HG02943 (cell line): ENCODE results near the gene NDOR1.
A peak's percentile ranks its signal among the peaks of the same experiment; 100 is the strongest.
"Not testable (repeated sequence)": the region's sequence is repeated elsewhere in the genome, so short reads cannot be mapped to it uniquely, and the experiment has no call there.

Source experiments
- ATAC-seq: cut with Tn5 transposase; IDR thresholded peaks from one replicate; pipeline ENCODE4 v1.9.1; 2021; ENCODE audit warnings: mild to moderate bottlenecking, low read depth, moderate library complexity; ENCODE audit not compliant: unreplicated experiment

Gene NDOR1

DNA sequence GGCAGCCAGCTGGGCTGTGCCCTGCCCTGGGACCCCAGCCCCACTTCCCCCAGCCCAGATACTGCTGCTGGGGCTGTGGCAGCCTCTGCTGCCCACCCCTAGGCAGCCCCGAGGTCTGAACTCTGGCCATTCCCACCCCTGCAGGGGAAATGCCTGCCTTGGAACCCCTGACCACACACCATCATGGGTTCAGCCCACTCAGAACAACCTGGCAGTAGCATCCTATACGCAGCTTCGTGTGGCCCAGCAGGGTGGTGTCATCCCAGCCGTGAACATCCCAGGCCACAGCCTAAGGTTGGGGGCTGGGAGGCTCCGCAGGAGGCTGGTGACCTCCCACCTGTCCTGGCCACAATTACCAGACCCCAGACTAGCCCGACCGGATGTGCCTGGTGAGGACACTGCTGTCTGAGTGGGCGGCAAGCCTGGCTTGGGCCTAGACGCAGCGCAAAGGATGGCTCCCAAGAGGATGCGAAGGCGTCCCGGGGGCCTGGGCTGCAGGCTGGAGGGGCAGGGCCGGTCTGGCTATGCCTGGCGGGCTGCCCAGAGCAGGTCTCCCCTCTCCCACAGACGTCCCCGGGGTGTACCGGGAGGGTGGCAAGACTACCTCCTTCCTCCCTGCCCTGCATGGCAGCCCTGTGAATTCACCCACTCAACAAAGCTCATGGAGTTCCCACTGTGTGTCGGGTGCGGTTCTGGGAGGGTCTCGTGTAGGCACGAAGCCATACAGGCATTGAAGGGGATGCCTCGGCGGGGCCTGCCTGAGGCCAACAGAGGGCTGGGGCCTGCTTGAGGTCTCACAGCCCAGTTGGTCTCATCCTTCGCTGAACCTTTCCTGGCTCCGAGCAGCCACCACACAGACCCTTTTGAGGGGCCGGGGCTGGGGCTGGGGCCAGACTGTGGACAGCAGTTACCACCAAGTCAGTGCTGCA, 23.7 kb downstream of the NDOR1 start:
- no peak for ATAC-seq

GRCh38 chr9:137229903-137230704, 24.6 kb downstream of the NDOR1 start:
- ATAC-seq, result no peak

- no peak for ATAC-seq
Measured at GRCh38 chr9:137230705-137231371, 25.3 kb downstream of the NDOR1 start, which contains the start of gene SLC34A3. SLC34A3 (plus strand) TSS chr9:137230901; CDS start chr9:137231703, 802 bp downstream.

DNA sequence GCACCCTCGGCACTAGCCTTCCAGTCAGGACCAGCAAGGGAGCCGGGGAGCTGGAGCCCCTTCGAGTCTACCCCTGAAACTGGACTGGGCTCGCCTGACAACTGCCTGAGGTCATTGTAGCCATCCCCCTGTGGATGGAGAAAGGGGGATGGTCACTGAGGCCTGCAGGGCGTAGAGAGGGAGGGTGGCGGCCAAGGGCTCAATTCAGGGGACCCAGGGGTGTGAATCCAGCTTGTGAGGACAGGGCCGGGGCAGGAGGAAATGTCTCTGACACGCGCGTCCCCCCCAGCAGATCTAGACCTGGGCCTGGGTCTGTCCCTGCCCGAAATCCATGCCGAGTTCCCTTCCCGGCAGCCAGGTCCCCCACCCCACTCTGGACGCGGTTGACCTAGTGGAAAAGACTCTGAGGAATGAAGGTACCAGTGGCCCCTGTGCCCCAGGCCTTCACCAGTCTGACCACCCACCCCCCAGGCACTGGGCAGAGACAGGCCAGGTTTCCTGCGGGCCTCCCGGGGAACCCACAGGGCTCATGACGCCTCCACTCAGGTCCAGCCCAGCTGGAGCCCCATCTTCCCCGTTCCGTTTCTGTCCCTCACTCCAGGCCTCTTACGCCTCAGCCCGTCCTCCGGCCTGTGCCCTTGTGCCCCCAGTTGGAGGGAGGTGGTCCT, 26.0 kb downstream of the NDOR1 start:
- no peak for ATAC-seq

DNA sequence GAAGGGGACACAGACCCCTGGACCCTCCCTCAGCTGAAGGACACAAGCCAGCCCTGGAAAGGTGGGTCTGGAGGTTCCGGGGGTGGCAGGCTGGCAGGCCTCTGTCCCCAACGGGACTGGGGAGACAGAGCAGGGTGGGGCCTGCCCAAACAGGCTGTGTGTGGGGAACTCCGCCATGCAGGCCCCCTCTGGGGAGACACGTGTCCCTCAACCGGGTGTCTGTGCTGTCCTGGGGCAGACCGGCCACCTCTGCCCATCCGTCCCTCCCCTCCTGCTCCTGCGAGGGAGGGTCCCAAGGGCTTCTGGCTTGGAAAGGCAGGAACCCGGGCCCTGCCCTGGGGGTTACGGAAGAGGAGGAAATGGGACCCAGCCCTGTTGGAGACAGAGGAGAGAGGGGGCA, 26.6 kb downstream of the NDOR1 start:
- no peak for ATAC-seq

DNA sequence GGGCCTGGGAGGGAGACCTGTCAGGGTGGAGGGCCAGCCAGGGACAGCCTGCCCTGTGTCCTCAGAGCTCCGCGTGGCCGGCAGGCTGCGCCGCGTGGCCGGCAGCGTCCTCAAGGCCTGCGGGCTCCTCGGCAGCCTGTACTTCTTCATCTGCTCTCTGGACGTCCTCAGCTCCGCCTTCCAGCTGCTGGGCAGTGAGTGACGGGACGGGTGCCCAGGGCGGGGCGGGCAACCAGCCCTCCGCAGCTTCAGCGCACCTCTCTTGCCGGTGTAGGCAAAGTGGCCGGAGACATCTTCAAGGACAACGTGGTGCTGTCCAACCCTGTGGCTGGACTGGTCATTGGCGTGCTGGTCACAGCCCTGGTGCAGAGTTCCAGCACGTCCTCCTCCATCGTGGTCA, 27.0 kb downstream of the NDOR1 start:
- ATAC-seq, result no peak

DNA sequence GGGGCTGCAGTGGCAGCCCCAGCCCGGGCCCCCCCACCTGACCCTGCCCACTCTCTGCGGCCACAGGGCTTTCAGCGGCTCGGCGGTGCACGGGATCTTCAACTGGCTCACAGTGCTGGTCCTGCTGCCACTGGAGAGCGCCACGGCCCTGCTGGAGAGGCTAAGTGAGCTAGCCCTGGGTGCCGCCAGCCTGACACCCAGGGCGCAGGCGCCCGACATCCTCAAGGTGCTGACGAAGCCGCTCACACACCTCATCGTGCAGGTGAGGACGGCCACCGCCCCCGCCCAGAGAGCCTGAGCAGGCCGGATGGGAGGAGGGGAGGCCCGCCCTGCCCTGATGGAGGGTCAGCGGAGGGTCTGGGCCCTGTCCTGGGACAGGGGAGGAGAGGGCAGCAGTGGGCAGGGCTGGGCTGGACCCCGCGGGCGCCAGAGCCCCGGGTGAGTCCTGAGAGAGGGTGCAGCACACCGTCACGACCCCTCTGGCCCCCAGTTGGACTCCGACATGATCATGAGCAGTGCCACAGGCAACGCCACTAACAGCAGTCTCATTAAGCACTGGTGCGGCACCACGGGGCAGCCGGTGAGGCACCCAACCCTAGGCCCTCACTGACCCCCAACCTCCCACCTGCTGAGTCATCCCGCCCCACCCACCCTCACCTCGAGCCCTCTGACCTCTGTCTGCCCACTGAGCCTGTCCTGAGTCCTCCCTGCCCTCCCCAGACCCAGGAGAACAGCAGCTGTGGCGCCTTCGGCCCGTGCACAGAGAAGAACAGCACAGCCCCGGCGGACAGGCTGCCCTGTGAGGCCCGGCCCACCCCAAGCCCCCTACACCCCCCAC, 27.9 kb downstream of the NDOR1 start:
- no peak for ATAC-seq

- ATAC-seq, result no peak
Measured at GRCh38 chr9:137234055-137234697, 28.7 kb downstream of the NDOR1 start.

DNA sequence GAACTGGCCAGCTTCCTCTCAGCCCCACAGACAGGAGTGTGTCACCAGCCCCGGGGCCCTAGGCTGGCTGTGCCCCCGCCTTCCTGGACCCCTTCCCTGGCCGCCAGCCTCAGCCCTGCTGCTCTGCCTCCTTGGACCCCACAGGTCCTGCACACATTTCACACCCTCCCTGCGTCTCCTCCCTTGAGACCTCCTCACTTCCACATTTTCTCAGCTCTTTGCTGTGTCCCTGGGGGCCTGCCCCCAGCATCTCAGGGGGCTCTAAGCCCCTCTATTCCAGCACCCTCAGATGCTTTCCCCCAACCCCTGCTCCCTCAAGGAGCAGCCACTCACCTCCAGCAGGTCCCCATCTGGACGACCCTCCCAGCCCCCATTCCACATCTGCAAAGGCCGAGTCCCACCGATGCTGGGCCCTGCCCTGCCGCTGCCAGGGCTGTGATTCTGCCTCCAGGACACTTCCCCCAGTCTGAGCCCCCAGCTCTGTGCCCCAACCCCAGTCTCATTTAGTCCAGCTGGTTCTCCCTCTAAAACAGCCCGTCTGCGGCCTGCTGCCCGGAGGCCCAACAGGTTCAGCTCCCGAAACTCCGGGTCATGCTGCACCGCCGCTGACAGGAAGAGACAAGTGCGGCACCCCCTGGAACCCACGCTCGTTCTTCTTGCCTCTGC, 29.4 kb downstream of the NDOR1 start:
- no peak for ATAC-seq

DNA sequence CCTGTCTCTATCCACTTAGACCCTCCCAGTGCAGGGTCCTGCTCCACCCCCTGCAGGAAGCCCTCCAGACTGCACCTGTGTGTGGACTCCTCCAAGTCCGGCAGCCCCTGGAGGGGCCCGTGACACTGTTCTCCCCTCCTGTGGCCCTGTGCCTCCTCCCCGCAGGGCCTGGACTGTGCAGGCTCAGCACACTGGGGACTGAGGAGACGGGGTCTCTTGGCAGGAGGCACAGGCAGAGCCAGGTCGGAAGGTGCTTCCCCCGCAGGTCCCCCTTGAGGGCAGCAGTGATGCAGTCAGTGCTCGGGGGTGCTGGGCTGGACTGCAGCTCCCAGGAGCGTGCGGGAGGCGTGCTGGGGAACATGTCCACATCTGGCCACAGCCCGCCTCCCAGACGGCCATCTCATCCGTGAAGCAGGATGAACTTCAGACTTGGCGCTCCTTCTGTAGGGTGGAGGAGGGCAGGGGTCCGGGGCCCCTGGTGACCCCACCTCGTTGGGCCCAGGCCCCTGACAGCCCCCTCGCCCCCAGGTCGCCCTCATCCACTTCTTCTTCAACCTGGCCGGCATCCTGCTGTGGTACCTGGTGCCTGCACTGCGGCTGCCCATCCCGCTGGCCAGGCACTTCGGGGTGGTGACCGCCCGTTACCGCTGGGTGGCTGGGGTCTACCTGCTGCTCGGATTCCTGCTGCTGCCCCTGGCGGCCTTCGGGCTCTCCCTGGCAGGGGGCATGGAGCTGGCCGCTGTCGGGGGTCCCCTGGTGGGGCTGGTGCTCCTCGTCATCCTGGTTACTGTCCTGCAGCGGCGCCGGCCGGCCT, 30.1 kb downstream of the NDOR1 start:
- no peak for ATAC-seq

GRCh38 chr9:137236238-137236935, 30.9 kb downstream of the NDOR1 start:
- ATAC-seq, result no peak

DNA sequence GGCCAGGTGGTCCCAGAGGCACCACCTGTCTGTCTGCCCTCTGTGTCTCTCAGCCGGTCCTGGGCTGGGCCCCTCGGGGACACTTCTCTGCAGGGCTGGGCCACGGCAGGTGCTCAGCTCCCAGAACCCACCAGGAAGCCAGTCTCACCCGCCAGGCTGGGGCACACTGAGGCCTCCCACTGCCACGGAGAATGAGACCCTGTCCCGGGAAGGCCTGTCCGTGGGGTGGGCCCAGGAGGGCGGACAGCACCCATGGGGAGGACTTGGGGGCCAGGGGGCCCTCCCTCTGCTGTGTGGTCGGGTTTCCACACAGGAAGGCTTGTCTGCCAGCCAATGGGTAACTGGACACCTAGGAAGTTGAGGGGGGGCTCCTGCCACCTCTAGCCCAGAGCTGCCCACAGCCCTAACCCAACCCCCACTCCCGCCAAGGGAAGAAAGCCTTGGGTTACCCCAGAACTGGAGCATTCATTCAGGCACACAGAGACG, 31.5 kb downstream of the NDOR1 start:
- no peak for ATAC-seq

GRCh38 chr9:137237759-137238726, 32.5 kb downstream of the NDOR1 start:
- no peak for ATAC-seq

DNA sequence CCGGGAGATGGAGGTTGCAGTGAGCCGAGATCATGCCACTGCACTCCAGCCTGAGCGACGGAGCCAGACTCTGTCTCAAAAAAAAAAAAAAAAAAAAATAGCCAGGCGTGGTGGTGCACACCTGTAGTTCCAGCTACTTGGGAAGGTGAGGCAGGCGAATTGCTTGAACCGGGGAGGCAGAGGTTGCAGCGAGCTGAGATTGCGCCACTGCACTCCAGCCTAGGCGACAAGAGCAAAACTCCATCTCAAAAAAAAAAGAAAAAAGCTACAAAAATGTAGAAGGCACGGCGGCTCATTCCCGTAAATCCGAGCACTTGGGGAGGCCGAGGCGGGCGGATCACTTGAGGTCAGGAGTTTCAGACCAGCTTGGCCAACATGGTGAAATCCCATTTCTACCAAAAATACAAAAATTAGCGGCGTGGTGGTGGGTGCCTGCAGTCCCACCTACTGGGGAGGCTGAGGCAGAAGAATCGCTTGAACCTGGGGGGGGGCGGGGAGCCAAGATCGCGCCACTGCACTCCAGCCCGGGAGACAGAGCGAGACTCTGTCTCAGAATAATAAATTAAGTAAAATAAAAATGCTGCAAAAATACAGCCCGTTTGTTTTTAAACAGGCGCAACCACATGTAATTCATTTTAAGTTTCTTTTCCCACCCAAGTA, 34.2 kb downstream of the NDOR1 start:
- not testable (repeated sequence) for ATAC-seq

GRCh38 chr9:137240318-137240840, 34.9 kb downstream of the NDOR1 start:
- peak; percentile 13 for ATAC-seq
